ENCODE results near the gene PREX1.

The PREX1 gene

GRCh38 chr20:48717680-48718223, 110.0 kb downstream of the PREX1 start:
- DNase-seq (ENCODE audit: low spot score), result no peak
- POLR2A ChIA-PET (ENCODE audit: low non-redundant PET), result interaction anchor here (0.8 kb wide), 1 partner anchor 9 kb away, joined by 3 read pairs; no protein-coding TSS in a partner anchor
- CTCF ChIA-PET, result interaction anchor here (0.6 to 0.8 kb wide), 3 partner anchors 120 to 270 kb away, joined by 3 to 6 read pairs (median 3); no protein-coding TSS in a partner anchor

GRCh38 chr20:48717095-48717672, 110.6 kb downstream of the PREX1 start:
- ChIA-PET CTCF (interaction anchor here (0.6 to 1.3 kb wide), 2 partner anchors 60 to 121 kb away, joined by 3 to 5 read pairs; no protein-coding TSS in a partner anchor), POLR2A (ENCODE audit: low non-redundant PET) (interaction anchor here (0.8 kb wide), 1 partner anchor 10 kb away, joined by 3 read pairs; no protein-coding TSS in a partner anchor)
- no peak for TF ChIP-seq CTCF (conservative IDR thresholded peaks at IDR 0.05; ENCODE audit: low read depth)

More at GRCh38 chr20:48717680-48718223, 110.0 kb downstream of the PREX1 start:
- no peak overlapping the region for H3K27ac ChIP-seq
- no peak for TF ChIP-seq CTCF (conservative IDR thresholded peaks at IDR 0.05; ENCODE audit: low read depth)

GRCh38 chr20:48716541-48716940, 111.3 kb downstream of the PREX1 start:
- DNase-seq (ENCODE audit: low spot score), result no peak
- CTCF ChIA-PET, result interaction anchor here (1.3 kb wide), 1 partner anchor 59 kb away, joined by 5 read pairs; no protein-coding TSS in a partner anchor
- H3K27ac ChIP-seq, result no peak overlapping the region
- no peak for TF ChIP-seq CTCF (conservative IDR thresholded peaks at IDR 0.05; ENCODE audit: low read depth)
- POLR2A ChIA-PET (ENCODE audit: low non-redundant PET), result no interaction called here

More at GRCh38 chr20:48717095-48717672, 110.6 kb downstream of the PREX1 start:
- no peak overlapping the region for H3K27ac ChIP-seq
- no peak for DNase-seq (ENCODE audit: low spot score)

GRCh38 chr20:48716086-48716485, 111.7 kb downstream of the PREX1 start:
- TF ChIP-seq CTCF (conservative IDR thresholded peaks at IDR 0.05; ENCODE audit: low read depth), result no peak
- ChIA-PET CTCF (interaction anchor here (1.3 kb wide), 1 partner anchor 59 kb away, joined by 5 read pairs; no protein-coding TSS in a partner anchor), POLR2A (ENCODE audit: low non-redundant PET) (no interaction called here)
- H3K27ac ChIP-seq, result no peak overlapping the region
- no peak for DNase-seq (ENCODE audit: low spot score)

GRCh38 chr20:48714764-48715163, 113.0 kb downstream of the PREX1 start:
- CTCF ChIA-PET, result no interaction called here
- TF ChIP-seq CTCF (conservative IDR thresholded peaks at IDR 0.05; ENCODE audit: low read depth), result no peak
- POLR2A ChIA-PET (ENCODE audit: low non-redundant PET), result no interaction called here

GRCh38 chr20:48711696-48712464, 115.9 kb downstream of the PREX1 start:
- H3K27ac ChIP-seq, result no peak overlapping the region
- CTCF ChIA-PET, result interaction anchor here (0.5 to 2.6 kb wide), 3 partner anchors 54 to 1048 kb away, joined by 3 to 11 read pairs (median 4); no protein-coding TSS in a partner anchor
- POLR2A ChIA-PET (ENCODE audit: low non-redundant PET), result no interaction called here
- no peak for TF ChIP-seq CTCF (conservative IDR thresholded peaks at IDR 0.05; ENCODE audit: low read depth)
- DNase-seq (ENCODE audit: low spot score), result no peak

More at GRCh38 chr20:48714764-48715163, 113.0 kb downstream of the PREX1 start:
- no peak overlapping the region for H3K27ac ChIP-seq
- no peak for DNase-seq (ENCODE audit: low spot score)
